ENCODE data around the gene TOR1AIP1. TPM values are rescaled to one million over a fixed set of nuclear protein-coding genes. Genes with fewer than 3 reads are reported as not detected.
A peak's percentile ranks its signal among the peaks of the same experiment; 100 is the strongest.
"Not testable (repeated sequence)": the region's sequence is repeated elsewhere in the genome, so short reads cannot be mapped to it uniquely, and the experiment has no call there.

TOR1AIP1 gene
- 22.2 TPM for total RNA-seq

- DNase-seq (ENCODE audit: low spot score) (peak; percentile 96), ATAC-seq (peak; percentile 81)
These were observed at the start of gene TOR1AIP1 for GRCh38 chr1:179882253-179883039. TSS of gene TOR1AIP1 (plus strand) at chr1:179882285. CDS start at chr1:179882503, 218 bp downstream.

DNA sequence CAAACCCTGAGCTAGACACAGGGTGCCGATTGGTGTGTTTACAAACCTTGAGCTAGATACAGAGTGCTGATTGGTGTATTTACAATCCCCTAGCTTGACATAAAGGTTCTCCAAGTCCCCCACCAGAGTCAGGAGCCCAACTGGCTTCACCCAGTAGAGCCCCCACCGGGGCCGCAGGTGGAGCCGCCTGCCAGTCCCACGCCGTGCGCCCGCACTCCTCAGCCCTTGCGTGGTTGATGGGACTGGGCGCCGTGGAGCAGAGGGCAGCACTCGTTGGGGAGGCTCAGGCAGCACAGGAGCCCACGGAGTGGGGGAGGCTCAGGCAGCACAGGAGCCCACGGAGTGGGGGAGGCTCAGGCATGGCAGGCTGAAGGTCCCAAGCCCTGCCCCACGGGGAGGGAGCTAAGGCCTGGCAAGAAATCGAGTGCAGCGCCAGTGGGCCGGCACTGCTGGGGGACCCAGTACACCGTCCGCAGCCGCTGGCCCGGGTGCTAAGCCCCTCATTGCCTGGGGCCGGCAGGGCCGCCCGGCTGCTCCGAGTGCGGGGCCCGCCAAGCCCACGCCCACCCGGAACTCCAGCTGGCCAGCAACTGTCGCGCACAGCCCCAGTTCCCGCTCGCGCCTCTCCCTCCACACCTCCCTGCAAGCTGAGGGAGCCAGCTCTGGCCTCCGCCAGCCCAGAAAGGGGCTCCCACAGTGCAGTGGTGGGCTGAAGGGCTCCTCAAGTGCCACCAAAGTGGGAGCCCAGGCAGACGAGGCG lies 45.2 kb upstream of the TOR1AIP1 start:
- DNase-seq (ENCODE audit: low spot score); ATAC-seq: not testable (repeated sequence)

GRCh38 chr1:179840107-179840506 lies 42.0 kb upstream of the TOR1AIP1 start:
- no peak for ATAC-seq
- no peak for DNase-seq (ENCODE audit: low spot score)

DNA sequence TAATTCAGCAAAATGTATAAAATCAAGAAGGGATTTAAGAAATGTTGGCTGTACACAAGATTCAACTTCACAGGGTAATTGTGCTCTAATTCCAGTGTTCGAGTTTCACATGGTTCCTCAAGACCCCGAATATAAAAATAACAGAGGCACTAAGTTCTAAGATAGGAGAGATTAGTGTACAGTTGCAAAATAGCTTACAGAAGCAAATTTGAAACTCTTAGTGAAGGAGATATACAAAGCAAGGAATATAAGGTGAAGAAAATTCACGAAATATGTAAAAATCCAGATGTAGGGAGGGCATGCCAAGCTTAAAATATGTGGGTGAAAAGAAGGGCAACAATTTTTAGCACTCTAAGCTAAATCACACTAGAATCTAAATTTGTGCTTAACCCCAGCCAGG lies 33.9 kb upstream of the TOR1AIP1 start:
- DNase-seq (ENCODE audit: low spot score) (no peak), ATAC-seq (no peak)

DNA sequence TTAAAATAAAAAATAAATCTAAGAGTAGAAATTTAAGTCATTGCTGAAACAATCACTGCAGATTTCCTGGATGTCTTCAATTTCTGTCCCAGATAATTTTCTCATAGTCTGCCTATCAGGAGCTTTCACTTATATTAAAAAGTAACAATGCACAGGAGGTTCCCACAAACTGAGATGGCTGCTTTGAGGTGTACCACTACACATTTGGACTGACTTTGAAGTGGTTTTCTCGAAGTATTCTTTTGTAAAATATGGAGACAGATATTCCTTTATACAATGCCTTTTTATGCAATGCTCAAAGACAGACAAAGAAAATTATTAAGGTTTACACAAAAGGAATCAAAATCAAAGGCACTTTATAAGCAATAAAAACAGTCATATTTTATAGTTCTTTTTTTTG lies 29.0 kb upstream of the TOR1AIP1 start:
- ATAC-seq, result no peak
- DNase-seq (ENCODE audit: low spot score), result no peak

DNA sequence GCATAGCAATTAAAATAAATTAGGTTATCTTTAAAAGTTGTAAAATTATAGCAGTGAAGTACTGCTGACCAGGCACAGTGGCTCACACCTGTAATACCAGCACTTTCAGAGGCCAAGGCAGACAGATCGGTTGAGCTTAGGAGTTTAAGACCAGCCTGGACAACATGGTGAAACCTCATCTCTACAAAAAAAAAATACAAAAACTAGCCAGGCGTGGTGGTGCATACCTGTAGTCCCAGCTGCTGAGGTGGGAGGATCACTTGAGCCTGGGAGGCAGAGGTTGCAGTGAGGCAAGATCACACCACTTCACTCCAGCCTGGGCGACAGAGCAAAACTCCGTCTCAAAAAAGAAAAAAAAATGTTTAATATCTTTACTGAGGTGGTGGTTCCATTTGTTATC lies 26.3 kb upstream of the TOR1AIP1 start:
- ATAC-seq; DNase-seq (ENCODE audit: low spot score): not testable (repeated sequence)

GRCh38 chr1:179856296-179856695 lies 25.8 kb upstream of the TOR1AIP1 start:
- DNase-seq (ENCODE audit: low spot score), result no peak
- no peak for ATAC-seq

- ATAC-seq, result no peak
These were observed 25.1 kb upstream of the TOR1AIP1 start for GRCh38 chr1:179857009-179857408.

DNA sequence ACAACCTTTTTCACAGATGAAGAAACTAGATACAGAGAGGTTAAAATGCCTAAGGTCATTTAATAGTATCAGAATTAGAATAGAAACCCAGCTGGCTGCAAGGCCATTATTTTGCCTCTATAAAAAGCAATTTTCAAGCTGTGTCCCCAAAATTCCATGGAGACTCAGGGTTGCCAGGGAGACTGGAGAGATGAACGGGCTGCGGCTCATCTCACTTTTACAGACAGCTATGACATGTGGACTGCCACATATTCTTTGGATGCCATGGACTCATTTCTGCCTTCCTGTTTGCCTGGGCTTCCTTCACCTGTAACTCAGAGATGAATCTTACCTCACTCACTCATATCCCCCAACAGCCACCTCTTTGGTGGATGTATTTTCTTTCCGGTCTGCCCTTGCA lies 21.4 kb upstream of the TOR1AIP1 start:
- no peak for ATAC-seq

More at GRCh38 chr1:179857009-179857408, 25.1 kb upstream of the TOR1AIP1 start:
- no peak for DNase-seq (ENCODE audit: low spot score)

GRCh38 chr1:179865377-179865776 lies 16.7 kb upstream of the TOR1AIP1 start:
- no peak for DNase-seq (ENCODE audit: low spot score)
- no peak for ATAC-seq

More for the DNA sequence above, 21.4 kb upstream of the TOR1AIP1 start:
- DNase-seq (ENCODE audit: low spot score), result no peak

DNA sequence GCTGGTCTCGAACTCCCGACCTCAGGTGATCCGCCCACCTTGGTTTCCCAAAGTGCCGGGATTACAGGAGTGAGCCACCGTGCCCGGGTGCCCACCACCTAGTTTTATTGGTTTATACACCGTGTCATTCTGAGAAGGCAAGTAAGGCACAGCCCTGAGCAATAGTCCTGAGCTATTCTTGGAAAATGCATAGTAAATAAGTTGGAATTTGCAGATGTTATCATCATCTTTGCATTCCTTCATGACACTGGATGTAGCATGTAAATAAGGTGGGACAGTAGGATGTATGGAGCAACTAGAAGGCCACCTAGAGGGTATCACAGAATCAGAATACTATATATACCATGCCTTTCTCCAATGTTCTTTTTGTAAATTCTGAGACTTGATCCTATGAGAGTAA lies 15.5 kb upstream of the TOR1AIP1 start:
- no peak for DNase-seq (ENCODE audit: low spot score)
- ATAC-seq, result no peak

DNA sequence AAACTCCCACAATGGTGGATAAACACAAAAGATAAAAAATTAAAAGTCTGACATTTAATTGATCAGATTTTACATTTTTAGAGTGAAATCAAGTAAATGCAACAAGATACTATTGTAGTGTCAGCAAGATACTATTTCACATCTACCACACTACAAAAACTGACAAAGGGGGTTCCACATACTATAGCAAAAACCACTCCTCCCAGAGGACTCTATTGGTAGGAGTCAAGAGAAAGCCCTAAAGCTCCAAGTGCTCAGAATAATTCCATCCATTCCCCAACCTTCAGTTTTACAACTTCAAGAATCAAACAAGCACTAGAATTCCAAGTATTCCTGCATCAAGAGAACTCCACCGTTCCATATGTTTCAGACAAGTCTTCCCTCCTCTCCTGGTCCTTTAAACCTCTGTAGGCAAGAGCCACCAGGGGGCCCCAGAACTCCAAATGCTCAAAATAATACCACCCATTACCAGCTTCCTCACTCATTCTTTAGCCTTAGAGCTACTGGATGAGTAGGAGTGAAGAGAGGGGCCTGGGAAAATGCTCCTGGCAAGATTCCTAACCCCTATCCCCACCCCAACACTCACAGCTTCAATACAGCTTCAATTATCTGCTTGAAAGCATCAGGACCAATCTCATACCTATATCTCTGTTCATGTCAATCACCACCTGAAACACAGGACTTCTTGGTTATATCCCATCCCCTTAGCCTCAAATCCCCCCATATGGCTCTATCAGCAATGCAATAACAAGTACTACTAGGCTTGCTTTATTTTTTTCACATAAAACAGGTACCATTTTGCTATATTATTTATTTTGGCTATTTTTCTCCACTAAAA lies 14.4 kb upstream of the TOR1AIP1 start:
- DNase-seq (ENCODE audit: low spot score), result no peak
- ATAC-seq, result peak; percentile 82

- DNase-seq (ENCODE audit: low spot score), result no peak
- ATAC-seq, result no peak
These were observed 11.2 kb upstream of the TOR1AIP1 start for GRCh38 chr1:179870870-179871269.

DNA sequence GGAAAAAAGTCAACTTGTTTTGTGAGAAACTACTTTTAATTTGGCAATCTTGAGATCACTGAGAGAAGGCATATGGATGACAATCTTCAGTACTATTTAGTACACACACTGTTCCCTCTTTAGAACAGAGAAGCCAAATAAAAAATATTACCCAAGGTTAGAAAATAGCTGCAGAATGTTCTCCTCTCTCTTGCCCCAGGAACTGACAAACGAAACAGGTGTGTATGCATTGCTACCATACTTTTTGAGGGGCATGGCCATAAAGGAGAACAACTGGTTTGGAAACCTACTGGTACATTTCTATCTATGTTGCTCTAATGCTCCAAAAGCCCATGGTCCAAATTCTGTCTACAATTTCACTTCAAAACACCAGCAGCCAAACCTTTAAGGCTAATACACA lies 10.1 kb upstream of the TOR1AIP1 start:
- ATAC-seq, result no peak
- no peak for DNase-seq (ENCODE audit: low spot score)

DNA sequence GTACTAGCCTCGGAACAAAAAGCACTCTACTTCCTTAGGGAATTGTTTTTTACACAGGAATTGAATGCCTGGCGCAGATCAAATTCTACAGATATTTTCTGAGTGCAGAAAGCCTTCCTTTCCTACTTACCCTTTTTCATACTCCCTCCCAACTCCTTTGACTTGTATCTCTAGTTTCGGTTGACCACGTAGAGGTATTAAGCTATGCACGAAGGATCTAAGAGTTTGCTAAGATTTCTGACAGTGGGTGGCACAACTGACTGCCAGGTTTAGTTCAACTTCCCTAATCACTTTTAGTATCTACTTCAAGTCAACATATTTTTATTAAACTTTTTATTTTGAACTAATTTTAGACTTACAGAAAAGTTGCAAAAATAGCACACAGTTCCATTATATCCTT lies 9.5 kb upstream of the TOR1AIP1 start:
- DNase-seq (ENCODE audit: low spot score), result no peak
- ATAC-seq, result no peak

DNA sequence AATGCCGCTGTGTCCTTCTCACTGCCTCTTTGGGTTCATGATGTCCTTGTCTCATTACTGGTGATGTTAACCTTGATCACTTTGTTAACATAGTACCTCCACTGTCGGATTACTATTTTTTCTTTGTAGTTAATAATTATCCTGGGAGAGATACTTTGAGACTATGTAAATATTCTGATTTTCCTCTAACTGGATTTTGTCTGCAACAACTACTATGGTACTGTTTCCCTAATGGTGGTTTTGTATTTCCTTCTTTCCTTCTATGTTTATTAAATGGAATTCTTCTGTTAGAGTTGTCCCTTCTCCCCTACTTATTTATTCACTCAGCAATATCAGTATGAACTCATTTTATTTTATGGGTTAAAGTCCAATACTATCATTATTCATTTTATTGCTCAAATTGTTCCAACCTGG lies 8.6 kb upstream of the TOR1AIP1 start:
- ATAC-seq (peak; percentile 67), DNase-seq (ENCODE audit: low spot score) (no peak)

DNA sequence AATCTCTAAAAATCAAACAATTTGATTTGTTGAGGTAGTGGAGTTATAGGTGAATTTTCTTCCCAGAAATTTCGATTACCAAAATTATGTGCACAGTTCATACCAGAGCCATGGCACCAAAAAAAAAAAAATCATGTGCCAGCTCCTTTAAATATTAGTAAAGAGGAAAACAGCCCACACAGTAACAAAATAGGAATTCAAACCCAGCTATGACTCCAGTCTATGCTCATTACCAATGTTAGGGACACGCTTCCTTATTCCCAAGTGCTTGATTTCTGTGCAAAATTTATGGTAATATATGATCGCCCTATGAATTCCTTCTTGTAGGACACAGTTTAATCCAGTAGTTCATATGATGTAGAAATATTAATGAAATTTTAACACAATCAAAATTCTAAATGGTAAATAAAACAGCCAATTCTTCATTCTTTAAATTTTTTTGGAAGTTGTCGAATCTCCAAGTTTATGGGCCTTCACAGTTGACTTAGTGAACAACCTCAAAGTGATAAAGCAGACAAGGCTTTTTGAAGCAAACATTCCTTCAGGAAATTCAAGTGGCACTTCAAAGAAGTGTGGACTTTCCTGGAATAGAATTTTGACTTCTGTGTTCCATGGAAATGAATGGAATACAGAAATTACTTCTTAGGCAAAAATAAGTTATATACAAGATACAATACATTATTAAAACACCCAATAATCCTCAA lies 6.3 kb upstream of the TOR1AIP1 start:
- DNase-seq (ENCODE audit: low spot score) (no peak), ATAC-seq (no peak)

DNA sequence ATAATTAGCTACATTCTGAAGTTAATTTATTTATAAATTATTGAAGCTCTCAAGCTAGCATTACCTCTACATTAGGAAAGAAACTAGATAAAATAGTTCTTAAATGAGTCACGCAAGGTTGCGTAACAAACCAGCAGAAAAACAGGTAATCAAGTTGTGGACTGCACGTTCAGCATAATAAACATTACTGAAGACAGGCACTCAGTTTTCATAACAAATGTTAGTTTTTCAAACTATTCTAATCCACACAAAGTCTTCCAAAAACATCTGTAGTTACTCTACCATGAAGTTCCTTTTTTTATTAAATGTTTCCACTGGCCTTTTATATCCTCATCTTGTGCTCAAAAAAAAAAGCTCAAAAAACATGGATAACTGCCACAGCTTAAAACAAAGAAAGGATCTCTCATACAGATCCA lies 5.8 kb upstream of the TOR1AIP1 start:
- ATAC-seq (peak; percentile 22), DNase-seq (ENCODE audit: low spot score) (no peak)

DNA sequence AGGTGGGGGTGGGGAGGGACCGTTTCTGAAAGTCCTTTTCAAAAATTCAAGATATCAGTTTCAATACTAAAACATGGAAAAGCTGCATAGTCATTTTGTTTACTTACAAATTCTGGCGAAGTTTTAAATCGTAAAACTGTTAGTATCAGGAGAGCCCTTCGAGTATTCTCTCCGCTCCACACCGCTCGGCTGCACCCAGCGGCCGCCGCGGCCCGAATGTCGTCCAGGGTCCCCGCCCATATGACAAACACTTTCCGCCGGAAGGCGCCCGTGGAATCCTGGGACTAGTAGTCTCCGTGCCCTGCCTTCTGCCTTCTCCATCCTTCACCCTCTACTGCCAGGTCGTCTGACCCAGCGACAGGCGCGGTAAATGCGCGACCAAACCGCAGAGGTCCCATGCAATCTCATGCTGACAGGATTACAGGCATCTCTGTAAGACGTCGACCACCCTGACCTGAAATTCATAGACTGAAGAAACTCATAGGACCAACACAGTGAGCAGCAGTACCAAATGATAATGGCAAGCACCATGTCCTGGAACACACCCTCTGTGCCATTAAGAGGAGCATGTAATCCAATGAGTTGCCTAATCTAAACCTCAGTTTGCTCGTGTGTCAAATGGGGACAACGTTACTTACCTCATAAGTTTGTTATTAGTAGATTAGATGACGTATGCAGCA lies 4.4 kb upstream of the TOR1AIP1 start, which contains the start of gene TOR1AIP2:
Gene TOR1AIP2 (minus strand): TSS at position 218 of the 680 bp plus-strand sequence. CDS start 25,138 bp downstream, outside the sequence.
- ATAC-seq, result peak; percentile 73
- DNase-seq (ENCODE audit: low spot score), result peak; percentile 94

GRCh38 chr1:179879797-179880196 lies 2.3 kb upstream of the TOR1AIP1 start:
- ATAC-seq, result no peak
- no peak for DNase-seq (ENCODE audit: low spot score)
